SH-SY5Y (cell line): Measurements from ENCODE around the gene ENO4.

Experiments used
- GATA2 ChIP-seq: IDR thresholded peaks from 2 replicates; pipeline ENCODE4 v1.6.1; 2011; ENCODE audit warnings: mild to moderate bottlenecking, low read depth, low read length
- GATA3 ChIP-seq: IDR thresholded peaks from 2 replicates; pipeline ENCODE4 v1.6.1; 2011; ENCODE audit warnings: low read depth, mild to moderate bottlenecking, low read length, moderate library complexity

DNA sequence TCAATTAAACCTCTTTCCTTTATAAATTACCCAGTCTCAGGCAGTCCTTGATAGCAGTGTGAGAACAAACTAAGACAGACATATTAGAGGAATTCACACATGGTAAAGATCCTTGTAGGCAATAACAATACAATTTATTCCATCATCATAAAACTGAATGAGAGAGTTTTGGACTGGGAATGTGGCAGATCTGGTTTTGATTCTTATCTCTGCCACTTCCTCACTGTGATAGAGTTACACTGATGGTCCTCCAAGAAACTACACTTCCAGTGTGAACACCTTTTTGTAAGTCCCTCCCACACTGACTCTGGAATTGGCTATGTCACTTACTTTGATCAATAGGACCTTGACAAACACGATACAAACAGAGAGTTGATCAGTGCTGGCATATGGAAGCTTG, 2.9 kb downstream of the ENO4 start:
- no peak for TF ChIP-seq GATA2
- no peak for TF ChIP-seq GATA3
